HepG2 (cell line): ENCODE data around the gene RGL1.

Experiments
- ADNP ChIP-seq: sonication (generic); formaldehyde crosslinking; IDR thresholded peaks from 2 replicates; pipeline ENCODE4 v1.4.0; 2020; ENCODE audit warnings: missing genetic modification reagents
- PHF20 ChIP-seq: sonication (generic); formaldehyde crosslinking; IDR thresholded peaks from 2 replicates; pipeline ENCODE4 v1.5.0; 2020; ENCODE audit warnings: mild to moderate bottlenecking, missing genetic modification reagents
- YY1 ChIP-seq: IDR thresholded peaks from 2 replicates; pipeline ENCODE4 v1.6.1; 2011; ENCODE audit warnings: low read length, low read depth, moderate library complexity, mild to moderate bottlenecking; ENCODE audit not compliant: insufficient read depth, insufficient replicate concordance

- TF ChIP-seq PHF20 (CRISPR knock-in tag) (no peak), YY1 (no peak), ADNP (no peak)
Observed at GRCh38 chr1:183967914-183968313, 163.0 kb downstream of the RGL1 start.
